ENCODE measurements around the gene TRAF3IP1.

TRAF3IP1 gene

GRCh38 chr2:238448031-238448955 is 128.0 kb downstream of the TRAF3IP1 start:
- no peak for DNase-seq (ENCODE audit: low read depth, low spot score)

DNA sequence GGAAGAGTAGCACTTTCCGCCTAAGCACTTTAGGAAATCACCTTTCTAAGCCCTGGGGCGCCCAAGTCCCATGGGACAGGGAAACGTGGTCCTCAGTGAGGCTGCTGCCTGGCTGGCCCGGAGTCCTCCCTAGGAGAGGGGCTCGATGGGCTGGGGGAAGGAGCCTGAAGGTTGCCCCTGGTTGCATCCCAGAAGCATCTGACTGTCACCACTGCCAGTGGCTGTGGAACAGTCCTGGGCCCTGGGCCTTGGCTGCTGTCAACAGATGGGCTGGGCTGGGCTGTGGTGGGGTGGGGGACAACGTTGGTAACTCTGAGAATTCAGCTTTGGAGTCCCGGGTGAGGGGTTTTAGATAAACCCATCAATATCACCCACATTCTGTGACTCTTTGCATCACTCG is 128.9 kb downstream of the TRAF3IP1 start:
- no peak for DNase-seq (ENCODE audit: low read depth, low spot score)

DNA sequence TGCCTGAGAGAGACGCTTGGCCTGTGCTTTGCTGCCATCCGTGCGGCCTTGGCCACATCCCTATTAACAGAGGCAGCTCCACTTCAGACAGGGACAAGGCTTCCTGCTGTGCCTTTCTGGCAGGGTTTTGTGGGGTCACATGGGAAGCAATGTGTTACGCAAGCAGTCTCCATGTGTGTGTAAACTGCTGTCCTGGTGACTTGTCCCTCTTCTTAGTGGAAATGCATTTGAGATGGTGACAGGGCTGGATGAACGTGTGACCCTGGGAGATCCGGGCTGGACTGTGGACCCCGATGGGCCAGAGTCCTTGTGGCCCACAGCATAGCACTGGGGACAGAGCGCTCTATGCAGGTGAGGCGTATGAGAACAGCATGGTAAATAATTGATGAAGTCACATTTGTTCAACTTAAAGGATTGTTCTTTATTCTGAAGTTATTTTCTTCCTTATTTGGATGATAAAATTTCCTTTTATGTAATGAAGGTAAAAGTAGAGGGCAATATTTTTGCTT is 129.6 kb downstream of the TRAF3IP1 start:
- no peak for DNase-seq (ENCODE audit: low read depth, low spot score)

- DNase-seq (ENCODE audit: low read depth, low spot score) = no peak
Observed at GRCh38 chr2:238450440-238450861, 130.1 kb downstream of the TRAF3IP1 start.

All from smooth muscle cell of the brain vasculature (primary cell).